HL-60 (cell line): ENCODE measurements around the gene CRIM1.

Experiments
- GABPA ChIP-seq: IDR thresholded peaks from 2 replicates; pipeline ENCODE4 v1.6.1; 2012; ENCODE audit warnings: low read depth
- POLR2AphosphoS5 ChIP-seq: IDR thresholded peaks from 2 replicates; pipeline ENCODE4 v1.6.1; 2012; ENCODE audit warnings: low read depth
- SPI1 ChIP-seq: IDR thresholded peaks from 2 replicates; pipeline ENCODE4 v1.6.1; 2012; ENCODE audit warnings: low read depth, mild to moderate bottlenecking, borderline replicate concordance
- TF ChIP-seq, protein P1 (sequence below): IDR thresholded peaks from one replicate; pipeline ENCODE4 v1.5.1; 2011; ENCODE audit warnings: low read length, control low read depth, inconsistent platforms; ENCODE audit not compliant: insufficient read depth

DNA sequence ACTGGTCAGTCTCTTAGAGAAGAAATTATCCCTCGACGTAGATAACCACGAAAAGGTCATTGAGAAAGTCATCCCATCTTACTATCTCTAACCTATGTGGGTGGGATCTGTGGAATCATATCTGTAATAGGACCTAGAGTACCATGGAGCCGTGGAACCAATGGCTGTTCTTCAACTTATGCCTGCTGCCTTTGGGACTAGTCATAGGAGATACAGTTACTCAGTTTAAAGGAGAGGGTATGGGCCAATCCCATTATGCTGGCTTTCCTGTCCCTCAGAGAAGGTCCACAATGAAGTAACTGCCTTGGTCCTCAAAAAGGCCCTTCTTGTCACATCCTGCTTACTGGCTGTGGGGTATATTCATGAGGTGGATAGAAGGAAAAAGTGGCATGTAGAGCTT, 164.9 kb downstream of the CRIM1 start:
- TF ChIP-seq, protein P1, sequence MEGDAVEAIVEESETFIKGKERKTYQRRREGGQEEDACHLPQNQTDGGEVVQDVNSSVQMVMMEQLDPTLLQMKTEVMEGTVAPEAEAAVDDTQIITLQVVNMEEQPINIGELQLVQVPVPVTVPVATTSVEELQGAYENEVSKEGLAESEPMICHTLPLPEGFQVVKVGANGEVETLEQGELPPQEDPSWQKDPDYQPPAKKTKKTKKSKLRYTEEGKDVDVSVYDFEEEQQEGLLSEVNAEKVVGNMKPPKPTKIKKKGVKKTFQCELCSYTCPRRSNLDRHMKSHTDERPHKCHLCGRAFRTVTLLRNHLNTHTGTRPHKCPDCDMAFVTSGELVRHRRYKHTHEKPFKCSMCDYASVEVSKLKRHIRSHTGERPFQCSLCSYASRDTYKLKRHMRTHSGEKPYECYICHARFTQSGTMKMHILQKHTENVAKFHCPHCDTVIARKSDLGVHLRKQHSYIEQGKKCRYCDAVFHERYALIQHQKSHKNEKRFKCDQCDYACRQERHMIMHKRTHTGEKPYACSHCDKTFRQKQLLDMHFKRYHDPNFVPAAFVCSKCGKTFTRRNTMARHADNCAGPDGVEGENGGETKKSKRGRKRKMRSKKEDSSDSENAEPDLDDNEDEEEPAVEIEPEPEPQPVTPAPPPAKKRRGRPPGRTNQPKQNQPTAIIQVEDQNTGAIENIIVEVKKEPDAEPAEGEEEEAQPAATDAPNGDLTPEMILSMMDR, result no peak
- TF ChIP-seq GABPA (no peak), POLR2AphosphoS5 (no peak), SPI1 (no peak)
